HG03097 (cell line): ENCODE data around the gene TMEM176A.

Experiments
- ATAC-seq: cut with Tn5 transposase; IDR thresholded peaks from one replicate; pipeline ENCODE4 v1.9.1; 2021; ENCODE audit not compliant: unreplicated experiment, low FRiP score

Gene TMEM176A

GRCh38 chr7:150787321-150788281 is 13.0 kb upstream of the TMEM176A start:
- no peak for ATAC-seq

- no peak for ATAC-seq
These were observed 11.9 kb upstream of the TMEM176A start for GRCh38 chr7:150788474-150789269.

DNA sequence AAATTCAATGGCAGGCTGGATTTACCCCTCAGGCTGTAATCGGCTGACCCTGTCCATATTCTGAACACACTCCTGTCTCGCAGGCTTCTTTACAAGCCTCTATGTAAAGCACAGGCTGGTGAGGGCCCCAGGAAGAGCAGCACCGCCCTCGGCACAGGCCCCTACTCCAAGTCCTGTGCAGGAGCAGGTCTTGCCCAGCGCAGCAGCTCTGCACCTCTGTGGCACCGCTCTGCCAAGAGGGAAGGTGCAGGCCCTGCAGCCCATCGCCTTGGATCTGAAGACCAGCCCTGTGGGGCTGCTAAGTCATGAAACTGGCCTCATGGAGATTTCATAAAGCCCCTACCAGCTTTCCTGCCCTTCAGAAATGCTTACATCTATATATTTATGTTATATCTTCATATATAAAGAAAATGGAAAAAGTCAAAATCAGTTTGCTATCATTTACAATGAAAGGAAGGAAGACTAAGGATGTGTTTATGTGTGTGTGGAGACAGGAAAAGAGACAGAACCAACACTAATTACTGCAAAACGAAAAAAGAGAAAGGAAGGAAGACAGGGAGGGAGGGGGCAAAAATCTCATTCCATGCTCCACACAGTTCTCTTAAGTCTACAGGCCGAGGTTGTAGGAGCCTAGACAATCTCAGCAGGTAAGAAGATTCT is 10.0 kb upstream of the TMEM176A start:
- no peak for ATAC-seq

GRCh38 chr7:150791304-150791703 is 9.3 kb upstream of the TMEM176A start:
- no peak for ATAC-seq

GRCh38 chr7:150791746-150792452 is 8.7 kb upstream of the TMEM176A start:
- no peak for ATAC-seq

- no peak for ATAC-seq
These were observed 6.9 kb upstream of the TMEM176A start for GRCh38 chr7:150793569-150794238.

DNA sequence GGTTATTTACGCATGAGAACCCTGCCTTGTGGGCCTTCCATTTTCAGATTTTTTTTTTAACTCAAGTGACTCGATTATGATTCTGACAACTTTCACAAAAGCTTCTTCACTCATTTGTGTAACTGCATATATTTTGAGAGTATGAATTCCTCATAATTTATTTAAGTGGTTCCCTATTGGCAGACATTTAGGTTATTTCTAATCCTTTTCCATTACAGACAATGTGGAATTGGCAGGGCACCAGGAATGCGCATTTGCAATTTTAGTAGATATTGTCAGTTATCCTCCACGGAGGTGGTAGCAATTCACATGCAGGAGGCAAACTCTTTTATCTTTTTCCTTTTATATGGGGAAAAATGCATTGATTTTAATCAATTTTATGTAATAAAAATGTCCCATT is 2.9 kb upstream of the TMEM176A start:
- no peak for ATAC-seq

DNA sequence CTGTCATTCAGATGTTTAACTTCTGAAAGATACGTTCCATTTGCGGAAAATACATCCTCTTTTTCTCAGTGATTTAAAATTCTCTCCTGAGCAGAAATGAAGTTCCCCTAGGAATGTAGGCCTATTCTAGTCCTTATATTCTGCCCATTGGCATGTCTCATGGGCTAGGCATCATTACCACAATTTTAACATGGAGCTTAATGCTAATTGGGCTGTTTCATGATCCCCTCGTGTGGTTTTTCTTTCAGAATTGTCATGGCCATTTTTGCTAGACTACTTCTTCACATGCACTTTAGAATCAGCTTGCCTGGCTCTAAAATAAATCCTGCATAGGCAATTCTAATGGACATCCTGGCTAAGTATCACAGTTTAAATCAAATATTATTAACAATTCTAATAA is 1.4 kb upstream of the TMEM176A start:
- ATAC-seq = no peak

GRCh38 chr7:150799741-150800580 is 608 bp upstream of the TMEM176A start, which contains the start of gene TMEM176B:
Gene TMEM176B, minus strand, starts transcription at chr7:150800364. Its CDS starts 3,795 bp downstream, at chr7:150796569.
- ATAC-seq = no peak

DNA sequence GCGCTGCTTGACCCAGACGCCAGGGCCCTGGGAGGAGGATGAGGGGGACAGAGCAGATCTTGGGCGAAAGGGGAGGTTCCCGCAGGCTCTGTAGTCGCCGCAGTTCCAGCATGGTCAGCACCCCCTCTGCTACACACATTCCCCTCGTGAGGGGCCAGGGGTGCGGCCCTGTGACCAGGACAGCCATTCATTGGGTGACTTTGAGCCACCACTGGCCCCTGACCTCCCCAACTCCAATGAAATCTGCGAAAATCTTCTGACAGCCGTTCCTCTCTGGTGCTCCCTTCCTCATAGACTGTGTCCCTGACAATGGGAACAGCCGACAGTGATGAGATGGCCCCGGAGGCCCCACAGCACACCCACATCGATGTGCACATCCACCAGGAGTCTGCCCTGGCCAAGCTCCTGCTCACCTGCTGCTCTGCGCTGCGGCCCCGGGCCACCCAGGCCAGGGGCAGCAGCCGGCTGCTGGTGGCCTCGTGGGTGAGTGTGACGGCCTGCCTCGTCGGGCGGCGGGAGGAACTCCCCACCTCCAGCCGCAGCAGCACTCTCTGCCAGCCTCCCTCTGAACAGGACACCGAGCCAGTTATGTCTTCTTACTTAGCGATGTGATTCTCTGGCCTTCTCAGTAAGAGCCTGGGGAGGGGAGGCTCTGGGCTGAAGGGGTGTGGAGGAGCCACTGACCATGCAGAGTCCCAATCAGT is 825 bp downstream of the TMEM176A start:
- ATAC-seq = no peak

GRCh38 chr7:150801946-150802771 is 1.6 kb downstream of the TMEM176A start:
- ATAC-seq = no peak

GRCh38 chr7:150803161-150803860 is 2.7 kb downstream of the TMEM176A start:
- no peak for ATAC-seq

GRCh38 chr7:150804802-150805201 is 4.2 kb downstream of the TMEM176A start:
- no peak for ATAC-seq

- ATAC-seq = no peak
These were observed 5.3 kb downstream of the TMEM176A start for GRCh38 chr7:150805864-150806263.

DNA sequence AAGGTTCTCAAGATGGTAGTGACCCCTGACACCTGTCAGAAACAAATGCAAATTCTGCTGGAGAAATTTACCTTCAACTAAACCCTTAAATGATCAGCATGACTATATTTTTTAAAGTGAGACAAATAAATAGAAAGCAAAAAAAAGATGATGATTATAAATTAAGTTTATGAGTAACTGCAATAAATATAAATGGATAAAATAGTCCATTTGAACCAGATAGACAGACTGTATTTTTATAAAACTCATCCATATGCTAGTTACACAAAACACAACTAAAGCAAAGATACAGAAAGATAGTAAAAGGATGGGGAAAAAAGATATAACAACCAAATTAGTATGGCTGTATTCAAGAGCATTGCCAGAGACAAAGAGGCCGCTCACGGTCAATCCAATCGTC is 5.9 kb downstream of the TMEM176A start:
- no peak for ATAC-seq

- ATAC-seq = no peak
These were observed 6.3 kb downstream of the TMEM176A start for GRCh38 chr7:150806863-150807262.
